ENCODE measurements around the gene RIPOR3.
"Not testable (repeated sequence)": the region's sequence is repeated elsewhere in the genome, so short reads cannot be mapped to it uniquely, and the experiment has no call there.

GRCh38 chr20:50638015-50638847 is 53.1 kb downstream of the RIPOR3 start:
- not testable (repeated sequence) for TF ChIP-seq CTCF (IDR thresholded peaks at IDR 0.05; ENCODE audit: poor library complexity); EZH2 (IDR thresholded peaks at IDR 0.05; ENCODE audit: borderline replicate concordance); EZH2phosphoT487 (IDR thresholded peaks at IDR 0.05; ENCODE audit: low read depth, severe bottlenecking, unreplicated experiment)

All from hepatocyte (in vitro differentiated cells).